AG04450 (cell line): Measurements from ENCODE around the gene PCDHA1. TPM values are rescaled to one million over a fixed set of nuclear protein-coding genes. Genes with fewer than 3 reads are reported as not detected.

Source experiments
- CTCF ChIA-PET: fragments of 300-600, 350-600 bp; formaldehyde crosslinking; extraction: SDS; loops from one replicate; lab custom pipeline; 2022; ENCODE audit warnings: antibody characterized with exemption, inconsistent platforms; lab: Charles Lee
- POLR2A ChIA-PET: fragments of 350-600 bp; formaldehyde crosslinking; extraction: SDS; loops from one replicate; lab custom pipeline; 2021; ENCODE audit warnings: antibody characterized with exemption, inconsistent platforms; lab: Yijun Ruan, JAX
- DNase-seq: peaks from one replicate; pipeline ENCODE4 v3.0.0-alpha.2; 2011; ENCODE audit warnings: low read depth, low spot score
- H3K27ac ChIP-seq: one replicate; pipeline ENCODE4 v1.5.1; 2012; ENCODE audit warnings: low read depth, low read length, control low read depth
- H3K27me3 ChIP-seq: one replicate; pipeline ENCODE4 v1.6.0; 2012; ENCODE audit warnings: low read length; ENCODE audit not compliant: control insufficient read depth, insufficient read depth
- H3K4me3 ChIP-seq: 2 replicates; pipeline ENCODE4 v1.5.1; 2011; ENCODE audit warnings: mild to moderate bottlenecking, low read depth, low read length, control low read depth
- H3K9me3 ChIP-seq: 2 replicates; pipeline ENCODE4 v1.5.1; 2012; ENCODE audit warnings: low read length; ENCODE audit not compliant: control insufficient read depth, insufficient read depth
- polyA plus RNA-seq: library from polyadenylated mRNA; depleted of rRNA; stranded (reverse); fragments of >200 nt; gene quantifications from 2 replicates; pipeline ENCODE4 v1.2.3, GENCODE V29; 2011
- TF ChIP-seq, protein P1 (sequence below): IDR thresholded peaks from 2 replicates; pipeline ENCODE4 v1.5.1; 2011; ENCODE audit warnings: low read depth, low read length, control low read depth, inconsistent platforms

The PCDHA1 gene
- polyA plus RNA-seq, 1 experiment: 0.09 TPM

DNA sequence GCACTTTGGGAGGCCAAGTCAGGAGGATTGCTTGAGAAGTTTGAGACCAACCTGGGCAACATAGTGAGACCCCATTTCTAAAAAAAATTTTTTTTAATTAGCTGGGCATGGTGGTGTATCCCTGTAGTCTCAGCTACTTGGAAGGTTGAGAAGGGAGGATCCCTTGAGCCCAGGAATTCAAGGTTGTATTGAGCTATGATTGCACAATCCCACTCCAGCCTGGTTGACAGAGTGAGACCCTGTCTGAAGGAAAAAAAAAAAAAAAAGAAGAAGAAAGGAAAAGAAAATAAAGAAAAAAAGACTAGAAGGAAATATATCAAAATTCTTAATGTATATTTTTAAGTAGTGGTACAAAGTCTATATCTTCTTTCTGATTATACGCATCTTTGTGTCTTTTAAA is 236.4 kb downstream of the PCDHA1 start:
- ChIA-PET POLR2A (no interaction called here), CTCF (no interaction called here)
- no peak overlapping the region for H3K27ac ChIP-seq
- TF ChIP-seq, protein P1, sequence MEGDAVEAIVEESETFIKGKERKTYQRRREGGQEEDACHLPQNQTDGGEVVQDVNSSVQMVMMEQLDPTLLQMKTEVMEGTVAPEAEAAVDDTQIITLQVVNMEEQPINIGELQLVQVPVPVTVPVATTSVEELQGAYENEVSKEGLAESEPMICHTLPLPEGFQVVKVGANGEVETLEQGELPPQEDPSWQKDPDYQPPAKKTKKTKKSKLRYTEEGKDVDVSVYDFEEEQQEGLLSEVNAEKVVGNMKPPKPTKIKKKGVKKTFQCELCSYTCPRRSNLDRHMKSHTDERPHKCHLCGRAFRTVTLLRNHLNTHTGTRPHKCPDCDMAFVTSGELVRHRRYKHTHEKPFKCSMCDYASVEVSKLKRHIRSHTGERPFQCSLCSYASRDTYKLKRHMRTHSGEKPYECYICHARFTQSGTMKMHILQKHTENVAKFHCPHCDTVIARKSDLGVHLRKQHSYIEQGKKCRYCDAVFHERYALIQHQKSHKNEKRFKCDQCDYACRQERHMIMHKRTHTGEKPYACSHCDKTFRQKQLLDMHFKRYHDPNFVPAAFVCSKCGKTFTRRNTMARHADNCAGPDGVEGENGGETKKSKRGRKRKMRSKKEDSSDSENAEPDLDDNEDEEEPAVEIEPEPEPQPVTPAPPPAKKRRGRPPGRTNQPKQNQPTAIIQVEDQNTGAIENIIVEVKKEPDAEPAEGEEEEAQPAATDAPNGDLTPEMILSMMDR: no peak
- no peak for DNase-seq
- no peak overlapping the region for H3K4me3 ChIP-seq
- H3K9me3 ChIP-seq: peaks cover 11% of the 10 kb centered on the region
- no peaks in the 10 kb centered on the region for H3K27me3 ChIP-seq

DNA sequence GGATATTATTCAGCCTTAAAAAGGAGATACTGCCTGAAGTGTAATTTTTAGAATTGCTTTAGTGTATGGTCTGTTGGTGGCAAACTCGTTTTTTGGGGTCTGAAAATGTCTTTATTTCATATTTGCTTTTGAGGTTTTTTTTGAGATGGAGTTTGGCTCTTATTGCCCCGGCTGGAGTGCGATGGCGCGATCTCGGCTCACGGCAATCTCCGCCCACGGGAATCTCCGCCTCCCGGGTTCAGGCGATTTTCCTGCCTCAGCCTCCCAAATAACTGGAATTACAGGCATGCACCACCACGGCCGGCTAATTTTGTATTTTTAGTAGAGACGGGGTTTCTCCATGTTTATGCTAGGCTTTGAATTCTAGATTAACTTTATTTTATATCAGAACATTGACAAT is 245.1 kb downstream of the PCDHA1 start:
- ChIA-PET CTCF (no interaction called here), POLR2A (no interaction called here)
- TF ChIP-seq, protein P1: no peak
- peaks cover 10% of the 10 kb centered on the region for H3K9me3 ChIP-seq
- no peak for DNase-seq
- no peaks in the 10 kb centered on the region for H3K27me3 ChIP-seq
- no peak overlapping the region for H3K4me3 ChIP-seq
- no peak overlapping the region for H3K27ac ChIP-seq

DNA sequence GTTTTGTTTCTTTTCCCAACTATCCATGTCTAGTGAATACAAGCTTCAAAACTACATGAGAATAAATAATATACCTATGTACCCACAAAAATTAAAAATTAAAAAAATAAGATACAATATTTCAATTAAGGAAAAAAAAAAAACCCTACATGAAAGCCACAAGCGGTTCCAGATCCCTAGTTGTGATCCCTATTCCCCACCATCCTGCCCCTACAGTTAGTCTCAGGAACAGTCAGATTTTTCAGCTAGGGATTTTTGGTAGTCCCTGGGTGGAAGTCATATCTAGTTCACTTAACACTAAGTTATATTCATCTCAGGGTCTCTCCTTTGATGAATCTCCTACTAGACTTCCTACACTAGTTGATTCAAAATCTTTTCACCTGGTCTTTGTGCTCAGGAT is 246.7 kb downstream of the PCDHA1 start:
- TF ChIP-seq, protein P1: no peak
- no peak overlapping the region for H3K27ac ChIP-seq
- POLR2A ChIA-PET: no interaction called here
- H3K4me3 ChIP-seq: no peak overlapping the region
- CTCF ChIA-PET: no interaction called here
- DNase-seq: no peak
- peaks cover 10% of the 10 kb centered on the region for H3K9me3 ChIP-seq
- H3K27me3 ChIP-seq: no peaks in the 10 kb centered on the region

DNA sequence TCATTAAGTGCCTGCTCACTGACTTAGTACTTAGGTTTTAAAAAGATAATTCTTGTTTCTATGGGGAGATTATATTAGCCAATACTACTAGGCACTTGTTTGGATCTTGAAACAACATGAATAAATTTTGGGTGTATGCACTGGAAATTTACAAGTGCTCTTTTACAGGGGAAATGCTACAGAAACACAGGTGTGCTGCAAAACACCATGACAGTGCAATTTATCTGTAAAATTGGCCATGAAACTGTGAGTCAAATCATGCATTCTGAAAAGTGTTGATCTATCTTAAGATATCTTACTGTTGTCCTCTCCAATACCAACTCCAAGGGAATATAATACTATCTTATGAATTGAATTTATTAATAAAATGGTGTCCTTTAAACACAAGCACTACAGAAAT is 253.1 kb downstream of the PCDHA1 start:
- H3K9me3 ChIP-seq: peaks cover 9% of the 10 kb centered on the region
- no peak overlapping the region for H3K4me3 ChIP-seq
- CTCF ChIA-PET: no interaction called here
- no peak overlapping the region for H3K27ac ChIP-seq
- DNase-seq: no peak
- TF ChIP-seq, protein P1: no peak
- H3K27me3 ChIP-seq: no peaks in the 10 kb centered on the region
- POLR2A ChIA-PET: no interaction called here

DNA sequence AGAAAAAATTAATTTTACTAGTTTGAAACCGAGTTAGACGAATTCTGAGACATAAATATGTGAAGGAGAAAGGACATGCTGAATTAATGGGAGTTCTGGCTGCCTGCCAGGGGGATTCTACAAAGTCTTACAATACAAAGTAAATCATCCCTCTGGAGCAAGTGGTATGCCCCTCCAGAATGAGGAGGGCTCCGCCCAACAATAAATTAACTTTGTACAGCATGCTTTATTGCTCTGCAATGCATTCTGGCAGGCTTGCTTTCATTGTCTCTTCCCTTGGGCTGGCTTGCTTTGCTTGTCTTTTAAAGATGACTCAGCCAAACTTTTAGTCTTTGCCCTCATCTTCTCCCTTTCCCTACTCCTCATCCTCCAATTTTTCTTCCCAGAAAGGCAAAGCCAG is 253.6 kb downstream of the PCDHA1 start:
- TF ChIP-seq, protein P1: no peak
- no peak for DNase-seq
- peaks cover 9% of the 10 kb centered on the region for H3K9me3 ChIP-seq
- H3K27ac ChIP-seq: no peak overlapping the region
- H3K4me3 ChIP-seq: no peak overlapping the region
- no peaks in the 10 kb centered on the region for H3K27me3 ChIP-seq
- ChIA-PET POLR2A (no interaction called here), CTCF (no interaction called here)
